Dedifferentiated amniotic fluid mesenchymal stem cell (primary cell): Measurements from ENCODE around the gene IL20.

Experiments
- DNase-seq: peaks from one replicate; pipeline ENCODE4 v3.0.0-alpha.2; 2016; ENCODE audit errors: extremely low spot score

The IL20 gene

DNA sequence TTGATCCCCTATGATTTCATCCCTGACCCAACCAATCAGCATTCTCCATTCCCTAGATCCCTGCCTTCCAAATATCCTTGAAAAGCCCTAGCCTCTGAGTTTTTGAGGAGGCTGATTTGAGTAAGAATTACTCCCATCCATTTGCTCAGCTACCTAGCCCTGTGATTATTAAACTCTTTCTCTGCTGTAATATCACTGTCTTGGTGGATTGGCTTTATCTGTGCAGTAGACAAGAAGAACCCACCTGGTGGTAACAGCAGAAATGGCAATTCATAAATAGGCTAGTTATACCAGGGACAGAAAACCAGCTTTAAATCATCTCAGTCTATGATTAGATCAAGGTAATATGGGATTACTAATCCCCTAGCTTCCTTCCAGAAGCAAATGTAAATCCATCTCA, 13.0 kb downstream of the IL20 start:
- no peak for DNase-seq

DNA sequence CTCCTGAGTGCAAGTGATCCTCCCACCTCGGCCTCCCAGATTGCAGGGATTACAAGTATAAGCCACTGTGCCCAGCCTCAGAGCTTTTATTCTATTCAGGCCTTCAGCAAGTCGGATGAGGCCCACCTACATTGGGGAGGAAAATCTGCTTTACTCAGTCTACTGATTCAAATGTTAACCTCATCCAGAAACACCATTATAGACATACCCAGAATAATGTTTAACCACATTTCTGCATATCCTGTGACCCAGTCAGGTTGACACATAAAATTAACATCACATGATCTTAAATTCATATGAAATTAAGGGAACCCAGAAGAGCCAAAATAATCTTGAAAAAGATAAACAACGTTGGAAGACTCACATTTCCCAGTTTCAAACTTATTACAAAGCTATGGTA, 14.9 kb downstream of the IL20 start:
- DNase-seq = no peak

DNA sequence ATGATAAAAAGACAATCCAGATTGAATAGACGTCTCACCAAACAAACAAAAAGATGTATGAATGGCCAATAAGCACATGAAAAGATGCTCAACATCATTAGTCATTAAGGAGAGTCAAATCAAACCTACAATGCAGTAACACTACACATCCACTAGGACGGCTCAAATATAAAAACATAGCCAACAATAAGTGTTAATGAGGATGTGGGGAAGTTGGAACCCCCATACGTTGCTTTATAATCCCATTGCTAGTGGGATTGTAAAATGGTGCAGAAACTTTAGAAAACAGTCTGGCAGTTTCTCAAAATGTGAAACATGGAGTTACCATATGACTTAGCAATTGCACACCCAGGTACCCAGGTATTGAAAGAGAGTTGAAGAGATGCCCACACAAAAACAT, 17.1 kb downstream of the IL20 start:
- DNase-seq = no peak

DNA sequence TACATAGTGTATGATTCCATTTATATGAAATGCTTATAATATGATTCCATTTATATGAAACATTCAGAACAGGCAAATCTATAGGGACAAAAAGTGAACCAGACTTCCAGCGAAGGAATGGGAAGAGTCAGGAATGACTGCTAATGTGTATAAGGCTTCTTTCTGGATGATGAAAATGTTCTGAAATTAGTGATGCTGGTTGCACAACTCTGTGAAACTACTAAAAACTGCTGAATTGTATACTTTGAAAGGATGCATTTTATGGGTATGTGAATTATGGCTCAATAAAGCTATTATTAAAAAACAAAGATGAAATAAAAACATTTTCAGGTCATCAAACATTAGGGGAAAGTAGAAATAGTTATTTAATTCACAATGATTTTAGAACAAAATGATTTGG, 17.7 kb downstream of the IL20 start:
- no peak for DNase-seq

DNA sequence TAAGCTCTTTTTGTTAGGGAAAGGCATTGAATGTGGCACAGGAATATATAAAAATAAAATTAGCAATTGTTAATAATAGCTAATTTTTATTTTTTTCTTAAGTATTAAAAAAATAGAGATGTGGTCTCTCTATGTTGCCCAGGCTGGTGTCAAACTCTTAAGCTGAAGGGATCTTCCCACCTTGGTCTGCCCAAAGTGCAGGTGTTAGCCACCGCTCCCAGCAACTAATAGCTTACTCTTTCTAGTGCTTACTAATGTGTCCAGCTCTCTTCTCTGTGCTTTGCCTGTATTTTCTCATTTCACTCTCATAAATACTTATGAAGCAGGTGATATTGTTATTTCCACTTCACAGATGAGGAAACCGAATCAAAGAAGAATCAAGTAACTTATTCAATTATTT, 18.5 kb downstream of the IL20 start:
- DNase-seq = no peak

DNA sequence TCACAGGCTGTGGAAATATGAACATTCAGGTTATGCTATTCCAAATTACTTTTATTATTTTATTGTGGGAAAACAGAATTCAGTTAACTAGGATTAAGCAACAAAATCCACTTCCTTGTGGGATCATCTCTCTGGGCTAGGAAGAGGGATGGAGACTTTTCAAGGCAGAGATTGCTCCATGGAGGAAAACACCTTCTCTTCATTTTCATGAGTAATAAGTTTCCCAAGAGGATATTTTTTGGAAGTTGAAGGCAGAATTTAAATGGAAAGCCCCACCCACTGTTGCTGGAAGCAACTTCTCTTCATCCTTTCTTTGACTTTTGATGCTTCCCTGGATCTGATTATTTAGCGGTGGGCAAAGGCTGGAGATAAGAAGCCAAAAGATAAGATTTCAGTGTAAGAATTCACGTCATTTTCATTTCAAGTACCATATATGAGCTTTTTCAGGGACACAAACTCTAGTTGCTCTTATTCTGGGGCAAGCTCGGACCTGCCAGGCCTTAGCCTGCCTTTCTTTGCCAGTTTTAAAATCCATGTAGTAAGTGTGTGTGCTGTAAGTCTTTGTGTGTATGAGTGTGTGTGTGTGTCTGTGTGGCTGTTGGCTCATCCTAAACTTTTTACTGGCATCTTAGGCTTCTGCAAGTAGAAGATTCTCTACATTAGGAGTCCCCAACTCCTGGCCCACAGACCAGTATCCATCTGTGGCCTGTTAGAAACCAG, 20.1 kb downstream of the IL20 start:
- no peak for DNase-seq

DNA sequence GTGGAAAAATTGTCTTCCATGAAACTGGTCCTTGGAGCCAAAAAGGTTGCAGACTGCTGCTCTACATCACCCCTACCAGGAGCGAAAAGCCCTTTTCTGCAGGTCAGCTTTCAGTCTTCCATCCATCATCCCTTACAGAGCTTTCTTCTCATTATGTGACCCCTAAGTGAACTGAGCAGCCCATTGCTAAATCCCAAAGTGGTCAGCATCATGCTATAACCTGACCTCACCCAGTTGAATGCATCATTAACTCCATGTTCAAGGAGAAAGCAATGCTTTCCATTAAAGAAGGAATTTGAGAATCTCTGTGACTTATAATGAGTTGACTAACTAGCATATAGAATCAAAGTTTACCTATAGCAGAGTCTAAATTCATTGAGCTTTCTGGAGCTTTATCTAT, 21.4 kb downstream of the IL20 start:
- DNase-seq = no peak

DNA sequence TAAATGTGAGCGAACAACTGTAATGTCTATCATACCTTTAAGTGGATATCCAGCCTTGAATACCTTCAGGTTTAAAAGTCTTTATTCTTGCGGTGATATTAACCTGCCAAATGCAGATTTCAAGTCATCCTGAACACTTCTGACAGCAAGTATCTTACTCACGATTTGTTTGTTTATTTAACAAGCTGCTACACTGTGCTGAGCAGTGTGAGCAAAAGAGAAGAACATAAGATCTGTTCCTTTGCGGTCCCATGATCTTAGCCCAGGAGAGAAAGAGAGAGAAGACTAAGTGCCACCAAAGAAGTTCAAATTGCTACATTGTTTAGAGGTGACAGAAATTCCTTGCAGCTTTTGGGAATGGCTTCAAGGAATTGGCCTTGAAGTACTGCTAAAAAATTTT, 22.3 kb downstream of the IL20 start:
- no peak for DNase-seq

DNA sequence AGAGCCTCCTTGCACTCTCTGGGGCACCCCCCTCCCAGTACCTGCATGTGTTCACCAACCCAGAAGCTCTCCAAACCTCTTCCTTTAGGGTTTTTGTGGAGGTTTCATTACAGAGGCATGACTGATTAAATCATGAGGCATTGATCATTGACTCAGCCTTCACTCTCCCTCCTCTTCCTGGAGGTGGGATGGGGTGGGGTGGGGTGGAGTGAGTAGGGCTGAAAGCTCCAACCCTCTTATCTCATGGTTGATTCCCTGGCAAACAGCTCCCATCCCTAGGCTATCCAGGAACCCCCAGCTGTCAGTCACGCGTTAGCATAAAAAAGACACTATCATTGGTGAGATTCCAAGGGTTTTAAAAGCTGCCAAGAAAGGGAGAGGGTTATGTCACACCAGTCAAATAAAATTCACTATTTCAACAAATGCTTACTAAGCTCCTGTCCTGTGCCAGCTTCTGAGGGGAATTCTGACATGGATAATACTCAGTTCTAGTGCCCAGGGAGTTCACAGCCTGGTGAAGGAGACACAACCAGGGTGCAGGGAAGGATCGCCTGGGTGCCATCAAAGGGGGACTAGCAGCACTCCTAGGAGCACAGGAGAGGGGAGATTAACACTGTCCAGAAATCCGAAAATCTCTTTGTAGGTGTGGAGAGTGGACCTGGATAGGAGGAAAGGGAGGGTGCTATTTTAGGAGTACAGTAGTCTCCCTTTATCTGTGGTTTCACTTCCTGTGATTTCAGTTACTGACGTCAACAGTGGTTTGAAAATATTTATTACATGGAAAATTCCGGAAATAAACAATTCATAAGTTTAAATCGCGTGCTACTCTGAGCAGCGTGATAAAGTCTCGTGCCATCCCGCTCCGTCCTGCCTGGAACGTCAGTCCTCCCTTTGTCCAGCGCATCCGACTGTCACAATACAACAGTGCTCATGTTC, 25.0 kb downstream of the IL20 start:
- no peak for DNase-seq

DNA sequence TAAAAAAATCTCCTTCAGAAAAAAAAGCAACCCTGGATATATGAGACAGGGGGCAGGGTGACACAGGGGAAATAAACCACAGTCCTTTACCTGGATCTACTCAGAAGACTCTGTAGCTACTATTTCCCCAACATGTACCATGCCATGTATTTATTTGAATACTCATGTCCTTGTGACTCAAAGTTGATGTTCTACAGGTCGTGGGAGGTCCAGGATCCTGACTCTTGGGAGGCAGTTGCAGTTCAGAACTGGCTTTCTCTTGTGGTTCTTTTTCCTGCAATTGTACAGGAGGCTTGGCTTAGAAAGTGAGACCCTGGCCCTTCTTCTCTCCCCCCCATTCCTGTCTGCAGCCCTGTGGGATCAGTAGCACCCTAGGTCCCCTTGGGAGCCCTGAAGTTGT, 26.0 kb downstream of the IL20 start:
- DNase-seq = no peak

DNA sequence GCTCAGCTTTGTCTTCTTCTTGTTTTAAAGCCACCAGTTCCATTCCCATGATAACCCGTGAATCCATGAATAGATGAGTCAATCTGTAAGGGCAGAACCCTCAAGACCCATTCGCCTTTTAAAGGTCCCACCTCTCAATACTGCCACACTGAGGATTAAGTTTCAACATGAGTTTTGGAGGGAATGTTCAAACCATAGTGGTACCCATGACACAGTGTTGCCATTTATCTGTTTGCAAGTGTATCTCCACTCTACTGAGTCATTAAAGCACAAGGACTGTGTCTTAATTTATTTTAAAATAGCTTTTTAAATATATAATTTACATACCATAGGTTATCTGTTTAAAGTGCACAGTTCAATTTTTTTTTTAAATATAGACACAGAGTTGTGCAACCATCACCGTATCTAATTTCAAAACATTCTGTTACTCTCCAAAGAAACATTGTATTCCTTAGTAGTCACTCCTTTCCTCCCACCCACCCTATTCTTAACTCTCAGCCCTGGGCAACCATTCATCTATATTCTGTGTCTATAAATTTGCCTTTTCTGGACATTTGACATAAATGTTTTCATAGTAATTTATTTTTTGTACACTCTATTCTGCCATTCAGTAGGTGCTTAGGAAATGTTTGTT, 27.0 kb downstream of the IL20 start:
- peak; percentile 46 for DNase-seq

DNA sequence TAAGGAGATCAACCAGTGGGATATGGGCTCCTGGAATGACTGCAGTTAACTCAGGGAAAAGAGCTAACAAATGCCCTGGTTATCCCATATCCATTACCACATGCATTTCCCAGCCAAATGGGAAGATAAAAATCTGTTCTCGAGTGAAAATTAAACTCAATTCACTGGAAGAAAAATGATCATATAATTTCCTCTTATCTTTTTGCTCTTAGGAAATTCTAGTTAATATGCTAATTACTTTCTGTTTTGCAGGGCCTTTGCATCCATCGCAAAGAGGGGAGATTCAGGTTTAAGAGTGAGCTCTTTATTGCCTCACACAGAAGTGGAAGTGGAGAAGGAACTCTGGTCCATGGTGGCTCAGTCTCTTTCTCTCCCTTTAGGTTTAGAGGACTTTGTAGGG, 28.0 kb downstream of the IL20 start:
- no peak for DNase-seq

DNA sequence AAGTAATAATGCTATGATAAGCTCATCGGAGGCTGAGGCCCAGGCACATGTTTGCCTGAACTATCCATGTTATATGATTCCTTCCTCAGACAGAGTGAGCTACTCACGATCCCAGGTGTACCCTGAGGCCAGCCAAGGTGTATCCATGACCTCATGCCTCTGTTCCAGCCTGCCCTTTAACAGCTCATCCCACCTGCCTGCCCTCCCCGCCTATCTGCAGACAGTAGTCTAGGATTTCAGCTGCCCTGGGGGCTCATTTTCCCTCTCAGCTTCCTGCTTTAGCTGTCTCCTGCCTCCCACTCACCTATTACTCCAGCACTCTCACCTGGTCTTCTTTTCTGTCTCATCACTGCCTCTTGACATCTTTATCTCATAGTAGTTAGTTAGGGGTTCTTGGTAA, 29.9 kb downstream of the IL20 start:
- DNase-seq = no peak

DNA sequence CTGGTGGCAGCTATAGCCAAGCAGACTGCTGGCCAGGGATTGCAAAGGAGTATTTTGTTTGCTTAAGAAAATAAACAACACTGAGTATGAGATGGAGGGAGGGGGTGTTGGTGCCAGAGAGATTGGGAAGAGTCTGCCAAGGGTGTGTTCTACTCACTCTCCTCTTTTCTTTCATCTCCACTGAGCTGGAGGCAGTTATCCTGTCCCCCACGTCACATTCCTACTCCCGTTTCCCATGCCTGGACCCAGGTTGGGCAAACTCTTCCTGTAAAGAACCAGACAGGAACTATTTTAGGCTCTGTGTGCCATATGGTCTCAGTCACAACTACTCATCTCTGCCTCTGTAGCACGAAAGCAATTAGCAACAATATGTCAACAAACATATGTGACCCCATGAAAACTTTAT, 30.4 kb downstream of the IL20 start:
- DNase-seq = peak; percentile 35

DNA sequence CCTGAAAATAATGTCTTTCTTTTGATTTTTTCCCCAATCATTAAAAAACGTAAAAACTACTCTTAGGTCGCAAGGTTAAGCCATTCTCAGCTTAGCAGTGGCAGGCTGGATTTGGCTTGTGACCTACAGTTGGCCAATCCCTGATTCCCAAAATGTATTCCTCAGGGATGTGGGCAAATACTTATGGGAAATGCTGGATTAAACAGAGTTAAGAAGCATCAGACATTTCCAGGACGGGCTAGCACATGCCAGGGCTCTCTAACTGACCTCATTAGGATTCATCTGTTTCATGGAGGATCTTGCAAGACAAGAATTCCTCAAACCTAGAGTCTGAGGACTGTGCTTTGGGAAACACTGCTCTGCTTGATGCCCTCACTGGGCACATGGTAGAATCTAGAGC, 30.8 kb downstream of the IL20 start:
- no peak for DNase-seq

DNA sequence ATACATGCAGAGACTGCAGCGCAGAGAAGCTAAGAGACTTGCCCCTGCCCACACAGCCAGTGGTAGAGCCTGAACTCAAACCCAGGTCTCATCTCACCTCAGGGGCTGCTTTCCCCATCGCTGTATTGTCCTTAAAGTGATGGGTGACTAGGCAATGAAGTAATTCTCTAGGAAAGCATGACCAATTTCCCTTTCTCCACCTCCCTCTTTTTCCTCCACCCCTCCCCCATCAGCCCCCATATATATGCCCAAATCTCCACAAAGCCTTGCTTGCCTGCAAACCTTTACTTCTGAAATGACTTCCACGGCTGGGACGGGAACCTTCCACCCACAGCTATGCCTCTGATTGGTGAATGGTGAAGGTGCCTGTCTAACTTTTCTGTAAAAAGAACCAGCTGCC, 31.8 kb downstream of the IL20 start, which contains the start of gene IL24:
IL24 (plus strand) TSS at position 269 of the 400 bp plus-strand sequence. CDS start 390 bp downstream, outside the sequence.
- no peak for DNase-seq

DNA sequence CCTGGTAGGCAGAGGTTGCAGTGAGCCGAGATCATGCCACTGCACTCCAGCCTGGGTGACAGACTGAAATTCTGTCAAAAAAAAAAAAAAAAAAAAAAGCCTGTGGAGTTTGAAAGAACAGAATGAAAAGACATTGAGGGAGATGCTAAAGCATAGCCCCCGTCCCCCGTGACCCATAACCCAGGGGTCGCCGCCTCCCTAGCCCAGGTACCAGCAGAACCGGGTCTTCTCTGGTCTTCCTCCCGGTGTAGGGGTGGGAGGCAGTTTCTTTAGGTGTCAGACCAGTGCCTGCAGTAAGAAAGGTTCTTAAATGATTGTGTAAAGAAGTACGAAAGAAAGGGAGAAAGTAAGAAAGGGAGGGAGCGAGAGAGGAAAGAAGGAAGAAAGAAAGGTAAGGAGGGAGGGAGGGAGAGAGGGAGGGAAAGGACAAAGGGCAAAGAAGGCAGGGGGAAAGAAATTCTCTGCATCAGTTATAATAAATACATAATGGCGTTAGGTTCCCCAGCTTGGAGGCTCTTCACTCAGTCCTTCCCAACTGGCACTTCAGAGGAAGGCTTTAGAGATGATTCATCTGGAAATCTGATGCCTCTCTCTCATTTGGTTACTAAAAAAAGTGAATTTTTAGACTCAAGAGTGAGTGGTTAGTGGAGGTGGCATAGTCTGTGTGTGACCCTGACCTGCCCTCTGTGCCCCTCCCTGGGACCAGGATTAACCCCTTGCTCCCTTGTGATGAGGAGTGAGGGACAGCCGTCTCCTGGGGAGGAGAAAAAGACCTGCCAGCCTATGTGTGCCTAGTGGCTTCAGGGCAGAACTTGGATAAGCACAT, 32.9 kb downstream of the IL20 start:
- peak; percentile 77 for DNase-seq

DNA sequence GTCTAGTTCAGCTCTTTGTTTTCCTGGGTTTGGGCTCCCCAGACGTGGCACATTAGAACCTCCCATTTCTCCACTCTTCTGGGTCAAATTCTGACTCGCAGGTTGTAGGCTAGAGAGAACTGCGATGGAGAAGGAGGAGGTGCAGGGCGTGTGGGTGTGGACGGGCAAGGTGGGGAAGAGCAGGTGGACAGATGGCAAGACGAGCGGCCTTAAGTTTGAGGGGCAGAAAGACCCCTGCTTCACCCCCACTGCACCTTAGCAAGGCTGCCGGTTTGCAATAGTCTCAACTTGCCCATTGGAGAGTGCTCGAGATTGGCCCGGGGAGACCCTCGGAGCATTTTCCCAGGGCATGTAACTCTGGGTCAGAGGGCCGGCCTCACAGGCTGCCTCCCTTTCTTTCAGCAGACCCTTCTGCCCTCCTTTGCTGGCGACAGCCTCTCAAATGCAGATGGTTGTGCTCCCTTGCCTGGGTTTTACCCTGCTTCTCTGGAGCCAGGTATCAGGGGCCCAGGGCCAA, 33.5 kb downstream of the IL20 start:
- no peak for DNase-seq

DNA sequence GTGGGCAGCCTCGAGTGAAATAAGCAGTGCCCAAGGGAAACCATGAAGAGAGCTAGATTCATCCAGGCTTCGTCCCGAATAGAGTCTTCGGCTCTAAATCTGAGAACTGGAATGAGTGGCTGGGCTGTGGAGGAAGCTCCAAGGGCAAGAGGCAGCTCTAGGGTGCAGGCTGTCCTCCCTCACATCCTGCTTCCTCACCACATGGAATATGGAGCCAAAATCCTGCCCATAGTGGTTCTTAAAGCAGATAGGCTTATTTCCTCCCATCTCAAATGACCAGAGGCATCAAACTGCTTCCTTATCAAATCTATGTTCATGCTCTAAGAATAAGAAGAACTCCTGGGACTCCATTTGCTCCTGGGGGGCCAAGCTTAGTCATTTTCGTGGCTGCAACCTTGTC, 34.3 kb downstream of the IL20 start:
- DNase-seq = no peak

DNA sequence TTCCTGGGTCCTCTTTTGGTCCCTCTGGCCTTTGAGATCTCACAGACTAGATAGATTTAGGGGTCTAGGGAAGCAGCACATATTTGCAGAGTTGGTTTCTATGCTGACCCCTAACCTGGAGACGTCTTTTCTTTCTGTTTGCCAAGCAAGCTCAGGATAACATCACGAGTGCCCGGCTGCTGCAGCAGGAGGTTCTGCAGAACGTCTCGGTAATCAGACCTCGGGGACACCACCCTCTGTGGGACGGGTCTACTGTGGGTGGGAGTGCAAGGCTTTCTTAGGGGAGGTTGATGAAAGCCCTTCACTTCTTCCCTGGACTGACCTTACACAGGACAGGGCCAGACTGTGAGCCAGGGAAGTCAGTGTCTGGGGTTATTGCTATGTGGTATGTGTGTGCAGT, 34.7 kb downstream of the IL20 start:
- no peak for DNase-seq

DNA sequence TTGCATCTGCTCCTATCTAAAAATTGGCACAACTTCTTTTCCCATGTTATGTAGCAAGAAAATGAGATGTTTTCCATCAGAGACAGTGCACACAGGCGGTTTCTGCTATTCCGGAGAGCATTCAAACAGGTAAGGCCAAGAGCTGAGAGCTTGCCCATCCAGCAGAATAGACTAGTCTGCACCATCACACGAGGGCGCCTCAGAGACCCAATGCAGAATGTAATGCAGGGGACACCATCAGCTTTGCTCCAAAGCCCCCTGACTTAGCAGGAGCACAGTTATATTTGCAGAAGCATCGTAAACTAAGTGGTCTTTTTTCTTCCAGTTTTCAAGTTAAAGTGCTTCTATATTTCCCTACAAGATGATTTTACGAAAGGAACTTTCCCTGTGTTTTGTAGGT, 36.5 kb downstream of the IL20 start:
- no peak for DNase-seq

DNA sequence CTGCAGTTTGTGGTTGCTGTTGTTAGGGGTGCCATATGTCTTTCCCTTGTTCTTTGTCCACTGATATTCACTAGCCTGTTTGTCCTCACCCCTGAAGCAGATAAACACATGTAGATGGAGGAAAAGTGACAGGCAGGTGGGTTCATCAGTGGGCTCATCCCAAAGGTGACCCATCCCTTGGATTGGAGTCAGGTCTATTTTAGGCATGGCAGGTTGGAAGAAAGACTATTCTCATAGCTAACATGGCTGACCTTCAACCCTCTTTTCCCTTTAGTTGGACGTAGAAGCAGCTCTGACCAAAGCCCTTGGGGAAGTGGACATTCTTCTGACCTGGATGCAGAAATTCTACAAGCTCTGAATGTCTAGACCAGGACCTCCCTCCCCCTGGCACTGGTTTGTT, 37.3 kb downstream of the IL20 start:
- no peak for DNase-seq
